ENCODE results near the gene PNPLA6. TPM values are rescaled to one million over a fixed set of nuclear protein-coding genes. Genes with fewer than 3 reads are reported as not detected.

Gene PNPLA6
- total and polyA plus RNA-seq, 9 of the 15 experiments (the other 6 are each of a cell fraction or from before 2014, with no cell fraction given) = 0.07 to 30.2 (median 8.3) TPM

- Histone ChIP-seq H3K9me1 (ENCODE audit: control insufficient read depth, insufficient read depth, low read length) (no peaks in the 10 kb centered on the region), H3K27me3 (ENCODE audit: control insufficient read depth in 2 of 2, insufficient read depth in 2 of 2, low read length in 2 of 2) (no peaks in the 10 kb centered on the region), H3K4me2 (ENCODE audit: insufficient read depth, low read length) (no peak overlapping the region), H3K79me2 (ENCODE audit: control insufficient read depth, insufficient read depth, low read length) (no peaks in the 10 kb centered on the region), H3K4me1 (replicated peaks in 1 of 2; ENCODE audit: control insufficient read depth in 2 of 2, insufficient read depth in 2 of 2, low read length in 2 of 2) (peaks cover 0 to 36% of the 10 kb centered on the region in 2 experiments; a peak in 3 of 5 replicates), H4K20me1 (replicated peaks; ENCODE audit: control insufficient read depth, insufficient read depth, low read length) (no peaks in the 10 kb centered on the region), H2AFZ (ENCODE audit: low read depth, low read length) (no peak overlapping the region), H3K4me3 (no peak overlapping the region), H3K9ac (ENCODE audit: insufficient read depth in 1 of 2, low read depth in 2 of 2, low read length in 2 of 2) (no peak overlapping the region), H3K27ac (ENCODE audit: extremely low read depth, low read depth, low read length) (no peak overlapping the region), H3K9me3 (replicated peaks; ENCODE audit: control insufficient read depth, insufficient read depth, low read depth, low read length) (0 out of 2 replicates have a peak, but pooled peaks cover 3% of the 10 kb centered on the region), H3K36me3 (ENCODE audit: control insufficient read depth, insufficient read depth, low read length) (peaks cover 10% of the 10 kb centered on the region; the same call in 1 of the 3 replicates)
- ChIA-PET POLR2A (interaction anchor here (0.6 kb wide), 1 partner anchor 32 kb away, joined by 3 read pairs; no protein-coding TSS in a partner anchor), CTCF (ENCODE audit: low intra/inter-chr PET ratio) (no interaction called here)
- TF ChIP-seq, protein P1, sequence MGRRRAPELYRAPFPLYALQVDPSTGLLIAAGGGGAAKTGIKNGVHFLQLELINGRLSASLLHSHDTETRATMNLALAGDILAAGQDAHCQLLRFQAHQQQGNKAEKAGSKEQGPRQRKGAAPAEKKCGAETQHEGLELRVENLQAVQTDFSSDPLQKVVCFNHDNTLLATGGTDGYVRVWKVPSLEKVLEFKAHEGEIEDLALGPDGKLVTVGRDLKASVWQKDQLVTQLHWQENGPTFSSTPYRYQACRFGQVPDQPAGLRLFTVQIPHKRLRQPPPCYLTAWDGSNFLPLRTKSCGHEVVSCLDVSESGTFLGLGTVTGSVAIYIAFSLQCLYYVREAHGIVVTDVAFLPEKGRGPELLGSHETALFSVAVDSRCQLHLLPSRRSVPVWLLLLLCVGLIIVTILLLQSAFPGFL (CRISPR knock-in tag; IDR thresholded peaks at IDR 0.05) = no peak
- no peak for TF ChIP-seq ZBTB1 (CRISPR knock-in tag; IDR thresholded peaks at IDR 0.05; ENCODE audit: borderline replicate concordance, low read depth)
- no peak for TF ChIP-seq ZFP91 (CRISPR knock-in tag; IDR thresholded peaks at IDR 0.05)
- no peak for TF ChIP-seq NELFE (IDR thresholded peaks at IDR 0.05; ENCODE audit: insufficient read depth, insufficient read length)
- TF ChIP-seq, protein P2, sequence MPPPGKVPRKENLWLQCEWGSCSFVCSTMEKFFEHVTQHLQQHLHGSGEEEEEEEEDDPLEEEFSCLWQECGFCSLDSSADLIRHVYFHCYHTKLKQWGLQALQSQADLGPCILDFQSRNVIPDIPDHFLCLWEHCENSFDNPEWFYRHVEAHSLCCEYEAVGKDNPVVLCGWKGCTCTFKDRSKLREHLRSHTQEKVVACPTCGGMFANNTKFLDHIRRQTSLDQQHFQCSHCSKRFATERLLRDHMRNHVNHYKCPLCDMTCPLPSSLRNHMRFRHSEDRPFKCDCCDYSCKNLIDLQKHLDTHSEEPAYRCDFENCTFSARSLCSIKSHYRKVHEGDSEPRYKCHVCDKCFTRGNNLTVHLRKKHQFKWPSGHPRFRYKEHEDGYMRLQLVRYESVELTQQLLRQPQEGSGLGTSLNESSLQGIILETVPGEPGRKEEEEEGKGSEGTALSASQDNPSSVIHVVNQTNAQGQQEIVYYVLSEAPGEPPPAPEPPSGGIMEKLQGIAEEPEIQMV (tag; conservative IDR thresholded peaks at IDR 0.05; ENCODE audit: low read depth) = no peak
- TF ChIP-seq ZNF79 (CRISPR knock-in tag; IDR thresholded peaks at IDR 0.05; ENCODE audit: low read depth) = no peak
- TF ChIP-seq HOXB6 (CRISPR knock-in tag; IDR thresholded peaks at IDR 0.05; ENCODE audit: borderline replicate concordance) = no peak
- TF ChIP-seq ZNF431 (CRISPR knock-in tag; IDR thresholded peaks at IDR 0.05) = no peak
- TF ChIP-seq ZC3H11A (IDR thresholded peaks at IDR 0.05; ENCODE audit: low read depth, low read length) = no peak
- TF ChIP-seq, protein P3, sequence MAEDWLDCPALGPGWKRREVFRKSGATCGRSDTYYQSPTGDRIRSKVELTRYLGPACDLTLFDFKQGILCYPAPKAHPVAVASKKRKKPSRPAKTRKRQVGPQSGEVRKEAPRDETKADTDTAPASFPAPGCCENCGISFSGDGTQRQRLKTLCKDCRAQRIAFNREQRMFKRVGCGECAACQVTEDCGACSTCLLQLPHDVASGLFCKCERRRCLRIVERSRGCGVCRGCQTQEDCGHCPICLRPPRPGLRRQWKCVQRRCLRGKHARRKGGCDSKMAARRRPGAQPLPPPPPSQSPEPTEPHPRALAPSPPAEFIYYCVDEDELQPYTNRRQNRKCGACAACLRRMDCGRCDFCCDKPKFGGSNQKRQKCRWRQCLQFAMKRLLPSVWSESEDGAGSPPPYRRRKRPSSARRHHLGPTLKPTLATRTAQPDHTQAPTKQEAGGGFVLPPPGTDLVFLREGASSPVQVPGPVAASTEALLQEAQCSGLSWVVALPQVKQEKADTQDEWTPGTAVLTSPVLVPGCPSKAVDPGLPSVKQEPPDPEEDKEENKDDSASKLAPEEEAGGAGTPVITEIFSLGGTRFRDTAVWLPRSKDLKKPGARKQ (CRISPR knock-in tag; IDR thresholded peaks at IDR 0.05) = no peak
- no peak for TF ChIP-seq ETV6 (IDR thresholded peaks at IDR 0.05; ENCODE audit: borderline replicate concordance in 1 of 2, low read depth in 2 of 2, low read length in 1 of 2)
- TF ChIP-seq ETV6 (CRISPR knock-in tag; IDR thresholded peaks at IDR 0.05; ENCODE audit: borderline replicate concordance) = no peak
- TF ChIP-seq RFX5 (IDR thresholded peaks at IDR 0.05; ENCODE audit: low read depth, low read length) = no peak
- TF ChIP-seq RBFOX2 (IDR thresholded peaks at IDR 0.05; ENCODE audit: low read depth, low read length) = no peak
- TF ChIP-seq, protein P4, sequence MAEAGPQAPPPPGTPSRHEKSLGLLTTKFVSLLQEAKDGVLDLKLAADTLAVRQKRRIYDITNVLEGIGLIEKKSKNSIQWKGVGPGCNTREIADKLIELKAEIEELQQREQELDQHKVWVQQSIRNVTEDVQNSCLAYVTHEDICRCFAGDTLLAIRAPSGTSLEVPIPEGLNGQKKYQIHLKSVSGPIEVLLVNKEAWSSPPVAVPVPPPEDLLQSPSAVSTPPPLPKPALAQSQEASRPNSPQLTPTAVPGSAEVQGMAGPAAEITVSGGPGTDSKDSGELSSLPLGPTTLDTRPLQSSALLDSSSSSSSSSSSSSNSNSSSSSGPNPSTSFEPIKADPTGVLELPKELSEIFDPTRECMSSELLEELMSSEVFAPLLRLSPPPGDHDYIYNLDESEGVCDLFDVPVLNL (CRISPR knock-in tag; IDR thresholded peaks at IDR 0.05; ENCODE audit: low read depth) = no peak
- no peak for TF ChIP-seq PHB (CRISPR knock-in tag; IDR thresholded peaks at IDR 0.05)
- ATAC-seq (no peak), DNase-seq (ENCODE audit: extremely low read depth in 1 of 4, low spot score in 3 of 4) (no peak), FAIRE-seq (no peak)
- no TSS peak for BruUV-seq (replicated peaks)
- in situ Hi-C loops (cut with MboI) (no loop called here), intact Hi-C loops (cut with micrococcal nuclease) (no loop called here)
- WGBS (ENCODE audit: insufficient coverage, low coverage, missing lambda C conversion rate) = 0% methylated on average over 1 of the region's 2 CpGs
Observed at GRCh38 chr19:7552781-7553180, 17.3 kb downstream of the PNPLA6 start.
